Measurements from ENCODE around the gene IGF2BP2. TPM values are rescaled to one million over a fixed set of nuclear protein-coding genes. Genes with fewer than 3 reads are reported as not detected.

IGF2BP2 gene
- total RNA-seq, 1 donor from 2014 or later, result 17.4 TPM

DNA sequence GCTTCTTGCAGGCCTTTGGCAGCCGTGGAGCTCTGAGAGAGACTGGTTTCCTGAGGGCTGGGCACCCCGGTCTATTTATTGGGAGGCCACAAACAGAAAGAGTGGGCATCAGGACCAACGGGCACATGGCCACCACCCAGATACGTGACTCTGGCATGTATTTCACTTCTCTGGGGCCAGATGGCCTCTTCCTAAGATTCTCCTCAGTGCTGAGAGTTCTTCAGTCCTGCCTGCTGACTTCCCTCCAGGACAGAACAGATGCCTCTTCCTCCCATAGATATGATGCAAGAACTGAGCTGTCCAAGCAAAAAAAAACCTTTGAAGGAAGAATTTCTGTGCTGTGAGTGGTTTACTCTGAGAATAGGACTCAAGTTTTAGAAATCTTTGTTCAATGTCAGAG lies 107.7 kb downstream of the IGF2BP2 start:
- H3K4me1 ChIP-seq, result peaks cover 15% of the 10 kb centered on the region
- H3K9me3 ChIP-seq, result no peaks in the 10 kb centered on the region
- no peaks in the 10 kb centered on the region for H3K36me3 ChIP-seq
- H3K27ac ChIP-seq, result peak overlapping the region; percentile 36
- TF ChIP-seq, protein P1, sequence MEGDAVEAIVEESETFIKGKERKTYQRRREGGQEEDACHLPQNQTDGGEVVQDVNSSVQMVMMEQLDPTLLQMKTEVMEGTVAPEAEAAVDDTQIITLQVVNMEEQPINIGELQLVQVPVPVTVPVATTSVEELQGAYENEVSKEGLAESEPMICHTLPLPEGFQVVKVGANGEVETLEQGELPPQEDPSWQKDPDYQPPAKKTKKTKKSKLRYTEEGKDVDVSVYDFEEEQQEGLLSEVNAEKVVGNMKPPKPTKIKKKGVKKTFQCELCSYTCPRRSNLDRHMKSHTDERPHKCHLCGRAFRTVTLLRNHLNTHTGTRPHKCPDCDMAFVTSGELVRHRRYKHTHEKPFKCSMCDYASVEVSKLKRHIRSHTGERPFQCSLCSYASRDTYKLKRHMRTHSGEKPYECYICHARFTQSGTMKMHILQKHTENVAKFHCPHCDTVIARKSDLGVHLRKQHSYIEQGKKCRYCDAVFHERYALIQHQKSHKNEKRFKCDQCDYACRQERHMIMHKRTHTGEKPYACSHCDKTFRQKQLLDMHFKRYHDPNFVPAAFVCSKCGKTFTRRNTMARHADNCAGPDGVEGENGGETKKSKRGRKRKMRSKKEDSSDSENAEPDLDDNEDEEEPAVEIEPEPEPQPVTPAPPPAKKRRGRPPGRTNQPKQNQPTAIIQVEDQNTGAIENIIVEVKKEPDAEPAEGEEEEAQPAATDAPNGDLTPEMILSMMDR (IDR thresholded peaks at IDR 0.05), result no peak
- ATAC-seq, result peak; percentile 53
- H3K27me3 ChIP-seq, result no peaks in the 10 kb centered on the region
- intact Hi-C loops (cut with DNase I), result loop anchor here (10.0 kb wide), 1 partner anchor 52 kb away; no protein-coding TSS in a partner anchor
- H3K4me3 ChIP-seq, result no peak overlapping the region
- no peak for DNase-seq

GRCh38 chr3:185716436-185717108 lies 108.3 kb downstream of the IGF2BP2 start:
- TF ChIP-seq, protein P1 (IDR thresholded peaks at IDR 0.05), result no peak
- Histone ChIP-seq H3K36me3 (no peaks in the 10 kb centered on the region), H3K4me3 (no peak overlapping the region), H3K27ac (peak overlapping the region; percentile 36), H3K9me3 (no peaks in the 10 kb centered on the region), H3K4me1 (peaks cover 15% of the 10 kb centered on the region), H3K27me3 (no peaks in the 10 kb centered on the region)
- ATAC-seq (peak; percentile 9), DNase-seq (no peak)
- intact Hi-C loops (cut with DNase I), result loop anchor here (10.0 kb wide), 1 partner anchor 52 kb away; no protein-coding TSS in a partner anchor

DNA sequence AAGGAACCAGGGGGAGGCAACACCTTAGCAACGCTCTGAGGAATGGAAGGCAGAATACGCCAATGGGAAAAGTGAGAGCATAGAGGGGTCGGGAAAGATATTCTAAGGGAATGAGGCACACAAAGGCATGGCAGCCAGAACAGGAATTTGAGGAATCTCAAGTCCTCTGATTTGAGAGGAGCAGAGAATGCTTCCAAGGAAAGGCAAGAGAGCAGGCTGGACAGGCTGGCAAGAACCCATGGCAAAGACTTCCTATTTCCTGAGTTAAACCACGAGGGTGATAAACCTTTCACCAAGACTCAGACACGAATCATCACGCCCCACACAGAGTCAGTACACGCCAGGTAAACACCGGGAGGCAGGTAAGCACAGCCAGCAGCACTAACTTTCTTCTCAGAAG lies 109.8 kb downstream of the IGF2BP2 start:
- Histone ChIP-seq H3K27ac (no peak overlapping the region), H3K4me3 (no peak overlapping the region), H3K27me3 (no peaks in the 10 kb centered on the region), H3K9me3 (no peaks in the 10 kb centered on the region), H3K36me3 (no peaks in the 10 kb centered on the region), H3K4me1 (peaks cover 15% of the 10 kb centered on the region)
- intact Hi-C loops (cut with DNase I), result loop anchor here (10.0 kb wide), 1 partner anchor 50 kb away; no protein-coding TSS in a partner anchor
- TF ChIP-seq, protein P1 (IDR thresholded peaks at IDR 0.05), result no peak
- ATAC-seq, result peak; percentile 70
- DNase-seq, result no peak

- H3K36me3 ChIP-seq, result no peaks in the 10 kb centered on the region
- no peaks in the 10 kb centered on the region for H3K27me3 ChIP-seq
- peaks cover 15% of the 10 kb centered on the region for H3K4me1 ChIP-seq
- ATAC-seq (no peak), DNase-seq (no peak)
- intact Hi-C loops (cut with DNase I), result loop anchor here (10.0 kb wide), 1 partner anchor 49 kb away; no protein-coding TSS in a partner anchor
- H3K27ac ChIP-seq, result no peak overlapping the region
- TF ChIP-seq, protein P1 (IDR thresholded peaks at IDR 0.05), result no peak
- H3K9me3 ChIP-seq, result no peaks in the 10 kb centered on the region
- no peak overlapping the region for H3K4me3 ChIP-seq
Measured at GRCh38 chr3:185714085-185714484, 110.8 kb downstream of the IGF2BP2 start.

DNA sequence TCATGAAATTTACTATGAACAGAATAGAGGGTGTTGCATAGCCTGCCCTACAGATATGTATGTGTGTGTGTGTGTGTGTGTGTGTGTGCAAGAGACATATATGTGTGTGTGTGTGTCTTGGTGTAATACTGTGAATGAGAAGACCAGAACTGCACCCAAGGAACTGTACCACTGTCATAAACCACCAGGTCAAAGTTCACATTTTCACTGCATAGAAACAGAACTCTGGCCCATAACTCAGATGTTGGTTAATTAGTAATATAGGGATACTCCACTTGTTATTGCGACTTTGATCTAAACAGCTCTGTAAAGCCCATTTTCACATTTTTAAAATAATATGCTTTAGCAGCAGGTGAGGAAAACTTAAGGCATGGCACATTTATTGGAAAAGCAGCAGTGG lies 111.8 kb downstream of the IGF2BP2 start:
- no peak overlapping the region for H3K4me3 ChIP-seq
- ATAC-seq (no peak), DNase-seq (no peak)
- H3K27ac ChIP-seq, result no peak overlapping the region
- intact Hi-C loops (cut with DNase I), result loop anchor here (10.0 kb wide), 1 partner anchor 48 kb away; no protein-coding TSS in a partner anchor
- TF ChIP-seq, protein P1 (IDR thresholded peaks at IDR 0.05), result no peak
- no peaks in the 10 kb centered on the region for H3K36me3 ChIP-seq
- H3K9me3 ChIP-seq, result no peaks in the 10 kb centered on the region
- peaks cover 15% of the 10 kb centered on the region for H3K4me1 ChIP-seq
- H3K27me3 ChIP-seq, result no peaks in the 10 kb centered on the region
